Liver (tissue), 9 donors: Measurements from ENCODE around the gene ARMH1. TPM values are rescaled to one million over a fixed set of nuclear protein-coding genes. Genes with fewer than 3 reads are reported as not detected.

Experiments used
- DNase-seq: peaks from one replicate; pipeline ENCODE4 v3.0.0-alpha.2; 2017; ENCODE audit warnings: low spot score
- H3K27ac ChIP-seq, 2 donors: one replicate each; pipeline ENCODE4 v1.7.0; 2013; ENCODE audit warnings: inconsistent platforms in 2 of 2, low read length in 2 of 2, control low read depth in 1 of 2, low read depth in 1 of 2, mild to moderate bottlenecking in 1 of 2
- H3K27me3 ChIP-seq, 4 donors: one replicate each; pipeline versions ENCODE4 v1.6.1 to v1.7.0; 2013; ENCODE audit warnings: low read length in 3 of 4, inconsistent platforms in 1 of 4, mild to moderate bottlenecking in 1 of 4, moderate library complexity in 1 of 4; ENCODE audit not compliant: control insufficient read depth in 4 of 4, insufficient read depth in 4 of 4
- H3K36me3 ChIP-seq, 4 donors: one replicate each; pipeline versions ENCODE4 v1.6.1 to v1.7.0; 2013; ENCODE audit warnings: low read length in 3 of 4, mild to moderate bottlenecking in 3 of 4, low read depth in 1 of 4, moderate library complexity in 1 of 4; ENCODE audit not compliant: control insufficient read depth in 4 of 4, insufficient read depth in 3 of 4
- H3K4me1 ChIP-seq, 4 donors: one replicate each; pipeline versions ENCODE4 v1.6.1 to v1.7.0; 2013; ENCODE audit warnings: low read length in 3 of 4, mild to moderate bottlenecking in 3 of 4, moderate library complexity in 1 of 4; ENCODE audit not compliant: control insufficient read depth in 4 of 4, insufficient read depth in 4 of 4
- H3K4me3 ChIP-seq, 3 donors: one replicate each; pipeline versions ENCODE4 v1.6.1 to v1.7.0; 2013; ENCODE audit warnings: low read length in 3 of 3, control low read depth in 1 of 3, low read depth in 1 of 3, mild to moderate bottlenecking in 1 of 3
- H3K9ac ChIP-seq, 2 donors: one replicate each; pipeline ENCODE4 v1.7.0; 2013; ENCODE audit warnings: low read length in 2 of 2, mild to moderate bottlenecking in 2 of 2, moderate library complexity in 2 of 2, control low read depth in 1 of 2, low read depth in 1 of 2
- H3K9me3 ChIP-seq, 4 donors: one replicate each; pipeline versions ENCODE4 v1.6.1 to v1.7.0; 2013; ENCODE audit warnings: low read length in 3 of 4; ENCODE audit not compliant: control insufficient read depth in 4 of 4
- EGR1 ChIP-seq, 2 donors: IDR thresholded peaks; 2 replicates each; pipeline ENCODE4 v1.6.1; 2016 to 2018; ENCODE audit warnings: antibody characterized with exemption in 2 of 2, low read depth in 2 of 2
- FOXA1 ChIP-seq: IDR thresholded peaks from 2 replicates; pipeline ENCODE4 v1.6.1; 2016; ENCODE audit warnings: antibody characterized with exemption
- FOXA2 ChIP-seq: IDR thresholded peaks from 2 replicates; pipeline ENCODE4 v1.6.1; 2016; ENCODE audit warnings: antibody characterized with exemption
- GABPA ChIP-seq, 2 donors: IDR thresholded peaks in 1 of 2; conservative IDR thresholded peaks in 1 of 2; 2 replicates each; pipeline ENCODE4 v1.6.1; 2016; ENCODE audit warnings: antibody characterized with exemption in 2 of 2, mild to moderate bottlenecking in 1 of 2, moderate library complexity in 1 of 2
- HNF4A ChIP-seq, 2 donors: conservative IDR thresholded peaks; 2 replicates each; pipeline ENCODE4 v1.6.1; 2016; ENCODE audit warnings: antibody characterized with exemption in 2 of 2, mild to moderate bottlenecking in 2 of 2
- HNF4G ChIP-seq: IDR thresholded peaks from 2 replicates; pipeline ENCODE4 v1.6.1; 2016; ENCODE audit warnings: antibody characterized with exemption
- JUND ChIP-seq, 2 donors: IDR thresholded peaks; 2 replicates each; pipeline ENCODE4 v1.6.1; 2016; ENCODE audit warnings: antibody characterized with exemption in 2 of 2
- MAX ChIP-seq: IDR thresholded peaks from 2 replicates; pipeline ENCODE4 v1.6.1; 2016; ENCODE audit warnings: antibody characterized with exemption
- NR2F2 ChIP-seq: IDR thresholded peaks from 2 replicates; pipeline ENCODE4 v1.6.1; 2016; ENCODE audit warnings: antibody characterized with exemption
- RAD21 ChIP-seq, 2 donors: IDR thresholded peaks; 2 replicates each; pipeline ENCODE4 v1.6.1; 2016; ENCODE audit warnings: antibody characterized with exemption in 2 of 2, mild to moderate bottlenecking in 2 of 2
- RXRA ChIP-seq, 2 donors: IDR thresholded peaks; 2 replicates each; pipeline ENCODE4 v1.6.1; 2017 to 2018; ENCODE audit warnings: antibody characterized with exemption in 2 of 2, mild to moderate bottlenecking in 1 of 2
- SP1 ChIP-seq: IDR thresholded peaks from 2 replicates; pipeline ENCODE4 v1.6.1; 2018; ENCODE audit warnings: antibody characterized with exemption, mild to moderate bottlenecking
- TAF1 ChIP-seq: conservative IDR thresholded peaks from 2 replicates; pipeline ENCODE4 v1.6.1; 2016; ENCODE audit warnings: antibody characterized with exemption, mild to moderate bottlenecking
- YY1 ChIP-seq: IDR thresholded peaks from 2 replicates; pipeline ENCODE4 v1.6.1; 2016; ENCODE audit warnings: antibody characterized with exemption, mild to moderate bottlenecking
- WGBS: extraction: QIAGEN DNeasy Blood & Tissue Kit; methylation state at CpG from one replicate; pipeline ENCODE4 v1.1.7; 2013; 5-methylcytosine and 5-hydroxymethylcytosine counted together
- polyA plus RNA-seq, 2 donors: library from polyadenylated mRNA; stranded (reverse) in 1 of 2; unstranded in 1 of 2; fragments of 200-250 nt in 1 of 2; fragments of >200 nt in 1 of 2; fragmentation: Nextera tagmentation in 1 of 2; extraction: Ambion mirVana in 1 of 2; gene quantifications; one replicate each; pipeline versions ENCODE4 v1.2.1 to v1.2.3, GENCODE V29; 2013 to 2015
- total RNA-seq, 2 donors: library from RNA; depleted of rRNA; stranded (reverse); fragments of >200 nt; gene quantifications; one replicate each; pipeline ENCODE4 v1.2.3, GENCODE V29; 2014
- TF ChIP-seq, protein P1 (sequence below): IDR thresholded peaks from 2 replicates; pipeline ENCODE4 v1.6.1; 2016; ENCODE audit warnings: antibody characterized with exemption, mild to moderate bottlenecking
- TF ChIP-seq, protein P2 (sequence below): IDR thresholded peaks from 2 replicates; pipeline ENCODE4 v1.6.1; 2016; ENCODE audit warnings: antibody characterized with exemption
- TF ChIP-seq, protein P3 (sequence below): IDR thresholded peaks from 2 replicates; pipeline ENCODE4 v1.6.1; 2016; ENCODE audit warnings: antibody characterized with exemption
- TF ChIP-seq, protein P4 (sequence below): fragments of 150-350 bp; IDR thresholded peaks from 2 replicates; pipeline ENCODE4 v1.5.1; 2017; ENCODE audit warnings: improper control_type of control experiment, low read depth, low read length; ENCODE audit not compliant: missing input control
- donor health status: healthy.
- donor health status: healthy.
- donor health status: healthy.
- donor health status: healthy.
- donor health status: healthy.

Gene ARMH1
- total and polyA plus RNA-seq, 4 donors = 2.2 to 20.3 (median 5.5) TPM

GRCh38 chr1:44650159-44650831 lies 24.2 kb upstream of the ARMH1 start:
- H3K4me1 ChIP-seq = peaks cover 2 to 26% (median 9%) of the 10 kb centered on the region in 4 donors
- DNase-seq = no peak
- no peak overlapping the region for H3K27ac ChIP-seq
- H3K36me3 ChIP-seq = peaks cover 11 to 45% (median 13%) of the 10 kb centered on the region in 4 donors
- no peak overlapping the region for H3K4me3 ChIP-seq
- 67% methylated on average over 23 of the region's 23 CpGs for WGBS
- no peaks in the 10 kb centered on the region for H3K9me3 ChIP-seq
- H3K9ac ChIP-seq = no peak overlapping the region
- H3K27me3 ChIP-seq = no peaks in the 10 kb centered on the region
- TF ChIP-seq HNF4A (conservative IDR thresholded peaks at IDR 0.05) (no peak), RAD21 (IDR thresholded peaks at IDR 0.05) (no peak), YY1 (no peak)
- TF ChIP-seq, protein P1, sequence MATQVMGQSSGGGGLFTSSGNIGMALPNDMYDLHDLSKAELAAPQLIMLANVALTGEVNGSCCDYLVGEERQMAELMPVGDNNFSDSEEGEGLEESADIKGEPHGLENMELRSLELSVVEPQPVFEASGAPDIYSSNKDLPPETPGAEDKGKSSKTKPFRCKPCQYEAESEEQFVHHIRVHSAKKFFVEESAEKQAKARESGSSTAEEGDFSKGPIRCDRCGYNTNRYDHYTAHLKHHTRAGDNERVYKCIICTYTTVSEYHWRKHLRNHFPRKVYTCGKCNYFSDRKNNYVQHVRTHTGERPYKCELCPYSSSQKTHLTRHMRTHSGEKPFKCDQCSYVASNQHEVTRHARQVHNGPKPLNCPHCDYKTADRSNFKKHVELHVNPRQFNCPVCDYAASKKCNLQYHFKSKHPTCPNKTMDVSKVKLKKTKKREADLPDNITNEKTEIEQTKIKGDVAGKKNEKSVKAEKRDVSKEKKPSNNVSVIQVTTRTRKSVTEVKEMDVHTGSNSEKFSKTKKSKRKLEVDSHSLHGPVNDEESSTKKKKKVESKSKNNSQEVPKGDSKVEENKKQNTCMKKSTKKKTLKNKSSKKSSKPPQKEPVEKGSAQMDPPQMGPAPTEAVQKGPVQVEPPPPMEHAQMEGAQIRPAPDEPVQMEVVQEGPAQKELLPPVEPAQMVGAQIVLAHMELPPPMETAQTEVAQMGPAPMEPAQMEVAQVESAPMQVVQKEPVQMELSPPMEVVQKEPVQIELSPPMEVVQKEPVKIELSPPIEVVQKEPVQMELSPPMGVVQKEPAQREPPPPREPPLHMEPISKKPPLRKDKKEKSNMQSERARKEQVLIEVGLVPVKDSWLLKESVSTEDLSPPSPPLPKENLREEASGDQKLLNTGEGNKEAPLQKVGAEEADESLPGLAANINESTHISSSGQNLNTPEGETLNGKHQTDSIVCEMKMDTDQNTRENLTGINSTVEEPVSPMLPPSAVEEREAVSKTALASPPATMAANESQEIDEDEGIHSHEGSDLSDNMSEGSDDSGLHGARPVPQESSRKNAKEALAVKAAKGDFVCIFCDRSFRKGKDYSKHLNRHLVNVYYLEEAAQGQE = no peak

GRCh38 chr1:44651069-44651468 lies 23.4 kb upstream of the ARMH1 start:
- 91% methylated on average over 8 of the region's 8 CpGs for WGBS

More at GRCh38 chr1:44651069-44651468, 23.4 kb upstream of the ARMH1 start:
- TF ChIP-seq, protein P2, sequence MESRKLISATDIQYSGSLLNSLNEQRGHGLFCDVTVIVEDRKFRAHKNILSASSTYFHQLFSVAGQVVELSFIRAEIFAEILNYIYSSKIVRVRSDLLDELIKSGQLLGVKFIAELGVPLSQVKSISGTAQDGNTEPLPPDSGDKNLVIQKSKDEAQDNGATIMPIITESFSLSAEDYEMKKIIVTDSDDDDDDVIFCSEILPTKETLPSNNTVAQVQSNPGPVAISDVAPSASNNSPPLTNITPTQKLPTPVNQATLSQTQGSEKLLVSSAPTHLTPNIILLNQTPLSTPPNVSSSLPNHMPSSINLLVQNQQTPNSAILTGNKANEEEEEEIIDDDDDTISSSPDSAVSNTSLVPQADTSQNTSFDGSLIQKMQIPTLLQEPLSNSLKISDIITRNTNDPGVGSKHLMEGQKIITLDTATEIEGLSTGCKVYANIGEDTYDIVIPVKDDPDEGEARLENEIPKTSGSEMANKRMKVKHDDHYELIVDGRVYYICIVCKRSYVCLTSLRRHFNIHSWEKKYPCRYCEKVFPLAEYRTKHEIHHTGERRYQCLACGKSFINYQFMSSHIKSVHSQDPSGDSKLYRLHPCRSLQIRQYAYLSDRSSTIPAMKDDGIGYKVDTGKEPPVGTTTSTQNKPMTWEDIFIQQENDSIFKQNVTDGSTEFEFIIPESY = no peak
- TF ChIP-seq, protein P3, sequence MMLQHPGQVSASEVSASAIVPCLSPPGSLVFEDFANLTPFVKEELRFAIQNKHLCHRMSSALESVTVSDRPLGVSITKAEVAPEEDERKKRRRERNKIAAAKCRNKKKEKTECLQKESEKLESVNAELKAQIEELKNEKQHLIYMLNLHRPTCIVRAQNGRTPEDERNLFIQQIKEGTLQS = no peak
- TF ChIP-seq, protein P4, sequence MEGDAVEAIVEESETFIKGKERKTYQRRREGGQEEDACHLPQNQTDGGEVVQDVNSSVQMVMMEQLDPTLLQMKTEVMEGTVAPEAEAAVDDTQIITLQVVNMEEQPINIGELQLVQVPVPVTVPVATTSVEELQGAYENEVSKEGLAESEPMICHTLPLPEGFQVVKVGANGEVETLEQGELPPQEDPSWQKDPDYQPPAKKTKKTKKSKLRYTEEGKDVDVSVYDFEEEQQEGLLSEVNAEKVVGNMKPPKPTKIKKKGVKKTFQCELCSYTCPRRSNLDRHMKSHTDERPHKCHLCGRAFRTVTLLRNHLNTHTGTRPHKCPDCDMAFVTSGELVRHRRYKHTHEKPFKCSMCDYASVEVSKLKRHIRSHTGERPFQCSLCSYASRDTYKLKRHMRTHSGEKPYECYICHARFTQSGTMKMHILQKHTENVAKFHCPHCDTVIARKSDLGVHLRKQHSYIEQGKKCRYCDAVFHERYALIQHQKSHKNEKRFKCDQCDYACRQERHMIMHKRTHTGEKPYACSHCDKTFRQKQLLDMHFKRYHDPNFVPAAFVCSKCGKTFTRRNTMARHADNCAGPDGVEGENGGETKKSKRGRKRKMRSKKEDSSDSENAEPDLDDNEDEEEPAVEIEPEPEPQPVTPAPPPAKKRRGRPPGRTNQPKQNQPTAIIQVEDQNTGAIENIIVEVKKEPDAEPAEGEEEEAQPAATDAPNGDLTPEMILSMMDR = no peak
- no peak for TF ChIP-seq HNF4A (conservative IDR thresholded peaks at IDR 0.05)
- TF ChIP-seq RAD21 (IDR thresholded peaks at IDR 0.05) = no peak
- TF ChIP-seq TAF1 = no peak
- no peak for TF ChIP-seq YY1
- no peak for TF ChIP-seq SP1
- TF ChIP-seq JUND (IDR thresholded peaks at IDR 0.05) = no peak
- no peak for TF ChIP-seq NR2F2
- TF ChIP-seq RXRA (IDR thresholded peaks at IDR 0.05) = no peak
- no peak for TF ChIP-seq FOXA2
- TF ChIP-seq FOXA1 = no peak
- no peak for TF ChIP-seq GABPA (IDR thresholded peaks at IDR 0.05 in 1 of 2, conservative IDR thresholded peaks at IDR 0.05 in 1 of 2)
- TF ChIP-seq, protein P1 = no peak
- no peak for TF ChIP-seq EGR1 (IDR thresholded peaks at IDR 0.05; ENCODE audit: low read depth in 2 of 2)
- no peak for TF ChIP-seq MAX
- TF ChIP-seq HNF4G = no peak
- DNase-seq = no peak
- H3K4me1 ChIP-seq = peaks cover 2 to 18% (median 5%) of the 10 kb centered on the region in 4 donors
- H3K9me3 ChIP-seq = no peaks in the 10 kb centered on the region
- H3K4me3 ChIP-seq = no peak overlapping the region
- no peaks in the 10 kb centered on the region for H3K27me3 ChIP-seq
- H3K36me3 ChIP-seq = peaks cover 11 to 44% (median 13%) of the 10 kb centered on the region in 4 donors
- no peak overlapping the region for H3K9ac ChIP-seq
- no peak overlapping the region for H3K27ac ChIP-seq
